CD4-positive, alpha-beta T cell treated with Interleukin-15 for 4 hours (primary cell): ENCODE data around the gene STAC2.

Experiments
- DNase-seq: peaks from one replicate; pipeline ENCODE4 v3.0.0-alpha.2; 2020; ENCODE audit warnings: low spot score

STAC2 gene

GRCh38 chr17:39209317-39210092 lies 16.2 kb downstream of the STAC2 start:
- peak; percentile 63 for DNase-seq

GRCh38 chr17:39208893-39209292 lies 16.9 kb downstream of the STAC2 start:
- DNase-seq = no peak

GRCh38 chr17:39208136-39208535 lies 17.6 kb downstream of the STAC2 start:
- no peak for DNase-seq

GRCh38 chr17:39205112-39205526 lies 20.6 kb downstream of the STAC2 start:
- DNase-seq = no peak

- DNase-seq = no peak
Observed at GRCh38 chr17:39204245-39204644, 21.5 kb downstream of the STAC2 start.

GRCh38 chr17:39200957-39201510 lies 24.7 kb downstream of the STAC2 start:
- DNase-seq = no peak

GRCh38 chr17:39200070-39200879 lies 25.5 kb downstream of the STAC2 start, which contains the start of gene RPL19:
TSS of gene RPL19 (plus strand) at chr17:39200283. CDS start at chr17:39200345, 62 bp downstream.
- DNase-seq = no peak

GRCh38 chr17:39199820-39200069 lies 26.0 kb downstream of the STAC2 start:
- DNase-seq = peak; percentile 90

GRCh38 chr17:39198186-39198566 lies 27.6 kb downstream of the STAC2 start:
- no peak for DNase-seq

GRCh38 chr17:39197380-39198185 lies 28.2 kb downstream of the STAC2 start, which contains the start of gene CACNB1:
TSS of gene CACNB1 (minus strand) at chr17:39197669. CDS start at chr17:39197495, 174 bp downstream.
- DNase-seq = peak; percentile 55

- DNase-seq = no peak
Observed at GRCh38 chr17:39196808-39197291, 28.9 kb downstream of the STAC2 start.

GRCh38 chr17:39196241-39196807 lies 29.4 kb downstream of the STAC2 start:
- no peak for DNase-seq

- DNase-seq = peak; percentile 23
Observed at GRCh38 chr17:39195568-39196160, 30.1 kb downstream of the STAC2 start.

- DNase-seq = no peak
Observed at GRCh38 chr17:39194985-39195524, 30.7 kb downstream of the STAC2 start.

GRCh38 chr17:39194089-39194984 lies 31.4 kb downstream of the STAC2 start:
- no peak for DNase-seq

GRCh38 chr17:39193346-39193745 lies 32.4 kb downstream of the STAC2 start:
- no peak for DNase-seq

GRCh38 chr17:39192901-39193300 lies 32.8 kb downstream of the STAC2 start:
- DNase-seq = no peak

GRCh38 chr17:39191750-39192510 lies 33.8 kb downstream of the STAC2 start:
- no peak for DNase-seq
